H9 (cell line): ENCODE measurements around the gene DCXR. TPM values are rescaled to one million over a fixed set of nuclear protein-coding genes. Genes with fewer than 3 reads are reported as not detected.

Source experiments
- DNase-seq: peaks from one replicate; pipeline ENCODE4 v3.0.0-alpha.2; 2017
- H2AFZ ChIP-seq: one replicate; pipeline ENCODE4 v1.6.1; 2013; ENCODE audit warnings: mild to moderate bottlenecking, low read length, control low read depth, moderate library complexity
- H2AK5ac ChIP-seq: 2 replicates; pipeline ENCODE4 v1.6.1; 2013; ENCODE audit warnings: low read length, control low read depth, mixed read lengths; ENCODE audit not compliant: insufficient read length
- H2BK120ac ChIP-seq: one replicate; pipeline ENCODE4 v1.6.1; 2013; ENCODE audit warnings: low read depth, mild to moderate bottlenecking, low read length, control low read depth, inconsistent platforms; ENCODE audit not compliant: poor library complexity, severe bottlenecking
- H2BK12ac ChIP-seq: 2 replicates; pipeline ENCODE4 v1.6.1; 2013; ENCODE audit warnings: low read length, control low read depth, mixed read lengths, low read depth; ENCODE audit not compliant: insufficient read length
- H2BK15ac ChIP-seq: 2 replicates; pipeline ENCODE4 v1.6.1; 2013; ENCODE audit warnings: low read depth, low read length, control low read depth
- H2BK20ac ChIP-seq: one replicate; pipeline ENCODE4 v1.6.1; 2013; ENCODE audit warnings: low read depth, mild to moderate bottlenecking, low read length, control low read depth, inconsistent platforms; ENCODE audit not compliant: poor library complexity, severe bottlenecking
- H2BK5ac ChIP-seq: 2 replicates; pipeline ENCODE4 v1.6.1; 2013; ENCODE audit warnings: low read length, control low read depth, mixed read lengths; ENCODE audit not compliant: insufficient read length
- H3K14ac ChIP-seq: 2 replicates; pipeline ENCODE4 v1.6.1; 2013; ENCODE audit warnings: low read length, control low read depth; ENCODE audit not compliant: insufficient read depth
- H3K18ac ChIP-seq: 2 replicates; pipeline ENCODE4 v1.6.1; 2013; ENCODE audit warnings: low read depth, mild to moderate bottlenecking, mixed read lengths, low read length, control low read depth; ENCODE audit not compliant: insufficient read length
- H3K23ac ChIP-seq: 2 replicates; pipeline ENCODE4 v1.6.1; 2013; ENCODE audit warnings: low read length, control low read depth, mixed read lengths, low read depth; ENCODE audit not compliant: insufficient read length
- H3K23me2 ChIP-seq: 2 replicates; pipeline ENCODE4 v1.6.1; 2013; ENCODE audit warnings: low read depth, mild to moderate bottlenecking, mixed read lengths, low read length, control low read depth; ENCODE audit not compliant: insufficient read length, poor library complexity, severe bottlenecking
- H3K27ac ChIP-seq: 2 replicates; pipeline ENCODE4 v1.5.1; 2013; ENCODE audit warnings: low read length, control low read depth, mixed read lengths, low read depth; ENCODE audit not compliant: insufficient read length
- H3K27me3 ChIP-seq: 2 replicates; pipeline ENCODE4 v1.6.1; 2013; ENCODE audit warnings: low read length, control low read depth, inconsistent platforms; ENCODE audit not compliant: insufficient read depth
- H3K4ac ChIP-seq: 2 replicates; pipeline ENCODE4 v1.6.1; 2013; ENCODE audit warnings: low read depth, mild to moderate bottlenecking, control low read depth, inconsistent platforms, low read length, moderate library complexity
- H3K4me1 ChIP-seq: 2 replicates; pipeline ENCODE4 v1.6.1; 2013; ENCODE audit warnings: low read length, control low read depth, inconsistent platforms; ENCODE audit not compliant: insufficient read depth
- H3K4me2 ChIP-seq: 2 replicates; pipeline ENCODE4 v1.6.1; 2013; ENCODE audit warnings: low read length, control low read depth, mixed read lengths; ENCODE audit not compliant: insufficient read length, insufficient read depth
- H3K56ac ChIP-seq: 2 replicates; pipeline ENCODE4 v1.6.1; 2013; ENCODE audit warnings: low read depth, mild to moderate bottlenecking, mixed read lengths, low read length, control low read depth; ENCODE audit not compliant: insufficient read length
- H3K79me1 ChIP-seq: 2 replicates; pipeline ENCODE4 v1.6.1; 2013; ENCODE audit warnings: low read depth, mild to moderate bottlenecking, moderate library complexity, low read length, control low read depth, inconsistent platforms; ENCODE audit not compliant: insufficient read depth, poor library complexity, severe bottlenecking
- H3K79me2 ChIP-seq: 2 replicates; pipeline ENCODE4 v1.6.1; 2013; ENCODE audit warnings: low read length, control low read depth, inconsistent platforms; ENCODE audit not compliant: insufficient read depth
- H3K9ac ChIP-seq: 2 replicates; pipeline ENCODE4 v1.6.1; 2013; ENCODE audit warnings: low read length, control low read depth, mixed read lengths; ENCODE audit not compliant: insufficient read length; ENCODE audit errors: extremely low read depth
- H3K9me3 ChIP-seq: one replicate; pipeline ENCODE4 v1.6.1; 2013; ENCODE audit warnings: low read depth, low read length, inconsistent platforms; ENCODE audit not compliant: control insufficient read depth
- H3T11ph ChIP-seq: one replicate; pipeline ENCODE4 v1.6.1; 2013; ENCODE audit warnings: mild to moderate bottlenecking, low read length, control low read depth, inconsistent platforms
- H4K20me1 ChIP-seq: one replicate; pipeline ENCODE4 v1.6.1; 2013; ENCODE audit not compliant: control insufficient read depth, insufficient read length, insufficient read depth
- H4K5ac ChIP-seq: 2 replicates; pipeline ENCODE4 v1.6.1; 2013; ENCODE audit warnings: low read depth, mild to moderate bottlenecking, mixed read lengths, low read length, control low read depth; ENCODE audit not compliant: insufficient read length
- H4K8ac ChIP-seq: replicated peaks from 2 replicates; pipeline ENCODE4 v1.6.1; 2013; ENCODE audit warnings: low read length, control low read depth, mixed read lengths, low read depth; ENCODE audit not compliant: insufficient read length
- H4K91ac ChIP-seq: 2 replicates; pipeline ENCODE4 v1.6.1; 2013; ENCODE audit warnings: low read depth, mild to moderate bottlenecking, moderate library complexity, mixed read lengths, low read length, control low read depth; ENCODE audit not compliant: insufficient read length
- H3K27ac Mint-ChIP-seq, 3 experiments: 2 replicates in 2 of 3; 3 replicates in 1 of 3; pipeline ENCODE4 v1.8.0; 2020 to 2021; ENCODE audit warnings: mixed read lengths in 3 of 3, mild to moderate bottlenecking in 1 of 3, moderate library complexity in 1 of 3
- H3K27me3 Mint-ChIP-seq: 2 replicates; pipeline ENCODE4 v1.8.0; 2021; ENCODE audit warnings: low read depth, mild to moderate bottlenecking, moderate library complexity, mixed read lengths
- H3K36me3 Mint-ChIP-seq, 3 experiments: 2 replicates in 2 of 3; 3 replicates in 1 of 3; pipeline ENCODE4 v1.8.0; 2020 to 2021; ENCODE audit warnings: low read depth in 3 of 3, mixed read lengths in 3 of 3; ENCODE audit not compliant: insufficient read depth in 1 of 3
- H3K4me1 Mint-ChIP-seq, 2 experiments: 2 replicates each; pipeline ENCODE4 v1.8.0; 2020; ENCODE audit warnings: mixed read lengths in 2 of 2
- H3K4me3 Mint-ChIP-seq, 2 experiments: 2 replicates in 1 of 2; 3 replicates in 1 of 2; pipeline ENCODE4 v1.8.0; 2020 to 2021; ENCODE audit warnings: mild to moderate bottlenecking in 2 of 2, mixed read lengths in 2 of 2, moderate library complexity in 1 of 2
- H3K9me3 Mint-ChIP-seq, 2 experiments: 2 replicates in 1 of 2; 3 replicates in 1 of 2; pipeline ENCODE4 v1.8.0; 2020; ENCODE audit warnings: mild to moderate bottlenecking in 2 of 2, mixed read lengths in 2 of 2, moderate library complexity in 1 of 2
- WGBS: extraction: QIAGEN DNeasy Blood & Tissue Kit; methylation state at CpG from one replicate; pipeline ENCODE4 v1.1.7; 2013; ENCODE audit warnings: missing lambda C conversion rate, low lambda C conversion rate, mixed read lengths; ENCODE audit not compliant: insufficient read length; ENCODE audit errors: extremely low coverage; 5-methylcytosine and 5-hydroxymethylcytosine counted together
- total RNA-seq: library from RNA; stranded (reverse); gene quantifications from 2 replicates; pipeline ENCODE4 v1.2.1, GENCODE V29; 2021
- TF ChIP-seq, protein P1 (sequence below): fragments of 200-600 bp; sonication (generic); conservative IDR thresholded peaks from 3 replicates; pipeline ENCODE4 v1.8.0; 2021; ENCODE audit warnings: antibody characterized with exemption, mild to moderate bottlenecking

Gene DCXR
- total RNA-seq, 1 experiment from 2014 or later, result 93.6 TPM

DNA sequence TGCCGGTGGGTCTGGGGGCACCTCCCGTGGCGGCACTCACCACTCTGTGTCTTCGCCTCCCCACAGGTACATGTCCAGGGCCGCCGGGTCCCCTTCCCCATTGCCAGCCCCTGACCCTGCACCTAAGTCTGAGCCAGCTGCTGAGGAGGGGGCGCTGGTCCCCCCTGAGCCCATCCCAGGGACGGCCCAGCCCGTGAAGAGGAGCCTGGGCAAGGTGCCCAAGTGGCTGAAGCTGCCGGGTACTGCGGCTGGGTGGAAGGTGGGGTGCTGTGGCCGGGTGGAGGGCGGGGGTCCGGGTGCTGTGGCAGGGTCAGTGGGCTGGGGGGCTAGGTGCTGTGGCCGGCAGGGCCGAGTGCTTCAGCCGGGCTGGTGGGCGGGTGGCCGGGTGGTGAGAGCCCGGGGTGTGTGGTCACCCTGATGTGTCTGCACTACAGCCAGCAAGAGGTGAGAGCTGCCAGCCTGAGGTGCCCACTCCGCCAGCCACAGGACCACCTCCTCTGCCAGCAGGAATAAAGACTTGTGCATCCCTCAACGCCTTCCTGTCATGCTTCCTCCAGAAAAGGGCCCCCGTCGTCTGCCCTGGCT, 20.5 kb downstream of the DCXR start:
- no peaks in the 10 kb centered on the region for H3K27me3 Mint-ChIP-seq
- Histone ChIP-seq H2BK12ac (no peak overlapping the region), H3K79me2 (no peaks in the 10 kb centered on the region), H3K14ac (no peak overlapping the region), H2BK120ac (no peak overlapping the region), H3K23me2 (peaks cover 2% of the 10 kb centered on the region), H4K5ac (no peak overlapping the region), H3K9me3 (no peaks in the 10 kb centered on the region), H4K20me1 (no peaks in the 10 kb centered on the region), H3K56ac (no peak overlapping the region), H3K79me1 (no peaks in the 10 kb centered on the region), H3K27me3 (no peaks in the 10 kb centered on the region), H3K9ac (no peak overlapping the region), H4K8ac (no peak overlapping the region), H3T11ph (no peak overlapping the region), H3K23ac (no peak overlapping the region), H3K4me2 (no peak overlapping the region), H2BK15ac (no peak overlapping the region), H2BK20ac (no peak overlapping the region), H2BK5ac (no peak overlapping the region), H2AFZ (no peak overlapping the region), H3K4me1 (no peaks in the 10 kb centered on the region), H4K91ac (no peak overlapping the region), H2AK5ac (no peak overlapping the region), H3K4ac (no peak overlapping the region), H3K18ac (no peak overlapping the region), H3K27ac (no peak overlapping the region)
- no CpG with 5 or more reads among the region's 24 CpGs for WGBS
- DNase-seq, result no peak
- TF ChIP-seq, protein P1, sequence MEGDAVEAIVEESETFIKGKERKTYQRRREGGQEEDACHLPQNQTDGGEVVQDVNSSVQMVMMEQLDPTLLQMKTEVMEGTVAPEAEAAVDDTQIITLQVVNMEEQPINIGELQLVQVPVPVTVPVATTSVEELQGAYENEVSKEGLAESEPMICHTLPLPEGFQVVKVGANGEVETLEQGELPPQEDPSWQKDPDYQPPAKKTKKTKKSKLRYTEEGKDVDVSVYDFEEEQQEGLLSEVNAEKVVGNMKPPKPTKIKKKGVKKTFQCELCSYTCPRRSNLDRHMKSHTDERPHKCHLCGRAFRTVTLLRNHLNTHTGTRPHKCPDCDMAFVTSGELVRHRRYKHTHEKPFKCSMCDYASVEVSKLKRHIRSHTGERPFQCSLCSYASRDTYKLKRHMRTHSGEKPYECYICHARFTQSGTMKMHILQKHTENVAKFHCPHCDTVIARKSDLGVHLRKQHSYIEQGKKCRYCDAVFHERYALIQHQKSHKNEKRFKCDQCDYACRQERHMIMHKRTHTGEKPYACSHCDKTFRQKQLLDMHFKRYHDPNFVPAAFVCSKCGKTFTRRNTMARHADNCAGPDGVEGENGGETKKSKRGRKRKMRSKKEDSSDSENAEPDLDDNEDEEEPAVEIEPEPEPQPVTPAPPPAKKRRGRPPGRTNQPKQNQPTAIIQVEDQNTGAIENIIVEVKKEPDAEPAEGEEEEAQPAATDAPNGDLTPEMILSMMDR, result no peak
- peaks cover 2 to 8% (median 3%) of the 10 kb centered on the region in 3 experiments; a peak in 4 of 7 replicates for H3K36me3 Mint-ChIP-seq
- H3K27ac Mint-ChIP-seq, result 0 out of 7 replicates have a peak overlapping the region, but pooled peaks of 1 of the 3 experiments have one; percentile 40
- H3K4me1 Mint-ChIP-seq, result peaks cover 7 to 10% of the 10 kb centered on the region in 2 experiments
- no peak overlapping the region for H3K4me3 Mint-ChIP-seq
- H3K9me3 Mint-ChIP-seq, result no peaks in the 10 kb centered on the region
